ENCODE data around the gene PDGFB. TPM values are rescaled to one million over a fixed set of nuclear protein-coding genes. Genes with fewer than 3 reads are reported as not detected.

PDGFB gene
- total RNA-seq, 1 donor from 2014 or later, result 27.3 TPM

GRCh38 chr22:39238561-39238960 lies 6.2 kb downstream of the PDGFB start:
- Histone ChIP-seq H3K27me3 (ENCODE audit: insufficient read depth, low read length) (peaks cover 20% of the 10 kb centered on the region), H3K4me3 (ENCODE audit: insufficient read depth, low read depth, low read length) (no peak overlapping the region), H3K27ac (ENCODE audit: low read depth, low read length) (no peak overlapping the region), H3K4me1 (ENCODE audit: insufficient read depth, low read length) (peaks cover 35% of the 10 kb centered on the region), H2AFZ (ENCODE audit: low read depth, low read length) (no peak overlapping the region), H3K4me2 (ENCODE audit: low read length) (no peak overlapping the region), H3K9me3 (ENCODE audit: insufficient read depth, low read depth, low read length) (no peaks in the 10 kb centered on the region), H4K20me1 (ENCODE audit: insufficient read depth, low read length) (peaks cover 4% of the 10 kb centered on the region), H3K9ac (ENCODE audit: low read length) (no peak overlapping the region), H3K36me3 (ENCODE audit: insufficient read depth, low read length) (no peaks in the 10 kb centered on the region), H3K79me2 (ENCODE audit: insufficient read depth, low read length) (no peaks in the 10 kb centered on the region)
- Mint-ChIP-seq H3K27me3 (ENCODE audit: low read depth, unreplicated experiment) (peaks cover 3% of the 10 kb centered on the region), H3K27ac (ENCODE audit: unreplicated experiment) (no peak overlapping the region), H3K36me3 (ENCODE audit: low read depth, unreplicated experiment) (peaks cover 4% of the 10 kb centered on the region), H3K4me1 (ENCODE audit: low read depth, unreplicated experiment) (peaks cover 32% of the 10 kb centered on the region), H3K9me3 (ENCODE audit: unreplicated experiment) (no peaks in the 10 kb centered on the region), H3K4me3 (ENCODE audit: unreplicated experiment) (no peak overlapping the region)
- TF ChIP-seq, protein P1, sequence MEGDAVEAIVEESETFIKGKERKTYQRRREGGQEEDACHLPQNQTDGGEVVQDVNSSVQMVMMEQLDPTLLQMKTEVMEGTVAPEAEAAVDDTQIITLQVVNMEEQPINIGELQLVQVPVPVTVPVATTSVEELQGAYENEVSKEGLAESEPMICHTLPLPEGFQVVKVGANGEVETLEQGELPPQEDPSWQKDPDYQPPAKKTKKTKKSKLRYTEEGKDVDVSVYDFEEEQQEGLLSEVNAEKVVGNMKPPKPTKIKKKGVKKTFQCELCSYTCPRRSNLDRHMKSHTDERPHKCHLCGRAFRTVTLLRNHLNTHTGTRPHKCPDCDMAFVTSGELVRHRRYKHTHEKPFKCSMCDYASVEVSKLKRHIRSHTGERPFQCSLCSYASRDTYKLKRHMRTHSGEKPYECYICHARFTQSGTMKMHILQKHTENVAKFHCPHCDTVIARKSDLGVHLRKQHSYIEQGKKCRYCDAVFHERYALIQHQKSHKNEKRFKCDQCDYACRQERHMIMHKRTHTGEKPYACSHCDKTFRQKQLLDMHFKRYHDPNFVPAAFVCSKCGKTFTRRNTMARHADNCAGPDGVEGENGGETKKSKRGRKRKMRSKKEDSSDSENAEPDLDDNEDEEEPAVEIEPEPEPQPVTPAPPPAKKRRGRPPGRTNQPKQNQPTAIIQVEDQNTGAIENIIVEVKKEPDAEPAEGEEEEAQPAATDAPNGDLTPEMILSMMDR (IDR thresholded peaks at IDR 0.05; ENCODE audit: insufficient read depth, low read depth, low read length), result no peak
- TF ChIP-seq EZH2 (IDR thresholded peaks at IDR 0.05; ENCODE audit: insufficient read depth, low read length), result no peak
- DNase-seq (ENCODE audit: low read depth) (no peak), FAIRE-seq (no peak)

DNA sequence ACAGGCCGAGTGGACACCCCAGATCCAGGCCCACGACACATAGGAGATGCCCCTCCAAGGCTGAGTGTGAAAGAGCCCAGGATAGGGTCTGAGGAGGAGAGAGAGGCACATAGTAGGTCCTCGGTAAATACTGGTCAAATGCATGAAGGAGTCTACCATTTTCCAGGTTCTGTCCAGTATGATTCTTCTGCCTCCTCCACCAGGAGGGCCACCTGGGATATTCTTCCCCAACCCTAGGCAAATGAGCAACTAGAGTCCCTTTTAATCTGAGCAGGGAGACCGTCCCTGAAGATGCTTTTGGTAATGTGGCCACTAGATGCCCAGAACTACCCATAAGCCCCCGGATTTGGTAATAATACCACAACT lies 6.7 kb downstream of the PDGFB start:
- Histone ChIP-seq H3K79me2 (ENCODE audit: insufficient read depth, low read length) (no peaks in the 10 kb centered on the region), H3K9ac (ENCODE audit: low read length) (no peak overlapping the region), H2AFZ (ENCODE audit: low read depth, low read length) (no peak overlapping the region), H3K36me3 (ENCODE audit: insufficient read depth, low read length) (no peaks in the 10 kb centered on the region), H4K20me1 (ENCODE audit: insufficient read depth, low read length) (peaks cover 4% of the 10 kb centered on the region), H3K9me3 (ENCODE audit: insufficient read depth, low read depth, low read length) (no peaks in the 10 kb centered on the region), H3K27ac (ENCODE audit: low read depth, low read length) (no peak overlapping the region), H3K27me3 (ENCODE audit: insufficient read depth, low read length) (peaks cover 16% of the 10 kb centered on the region), H3K4me1 (ENCODE audit: insufficient read depth, low read length) (peaks cover 36% of the 10 kb centered on the region), H3K4me2 (ENCODE audit: low read length) (no peak overlapping the region), H3K4me3 (ENCODE audit: insufficient read depth, low read depth, low read length) (no peak overlapping the region)
- TF ChIP-seq, protein P1 (IDR thresholded peaks at IDR 0.05; ENCODE audit: insufficient read depth, low read depth, low read length), result no peak
- TF ChIP-seq EZH2 (IDR thresholded peaks at IDR 0.05; ENCODE audit: insufficient read depth, low read length), result no peak
- FAIRE-seq (no peak), DNase-seq (ENCODE audit: low read depth) (no peak)
- Mint-ChIP-seq H3K4me3 (ENCODE audit: unreplicated experiment) (no peak overlapping the region), H3K27me3 (ENCODE audit: low read depth, unreplicated experiment) (peaks cover 3% of the 10 kb centered on the region), H3K9me3 (ENCODE audit: unreplicated experiment) (no peaks in the 10 kb centered on the region), H3K36me3 (ENCODE audit: low read depth, unreplicated experiment) (peaks cover 4% of the 10 kb centered on the region), H3K27ac (ENCODE audit: unreplicated experiment) (no peak overlapping the region), H3K4me1 (ENCODE audit: low read depth, unreplicated experiment) (peaks cover 37% of the 10 kb centered on the region)

GRCh38 chr22:39237318-39238100 lies 7.3 kb downstream of the PDGFB start:
- Histone ChIP-seq H2AFZ (ENCODE audit: low read depth, low read length) (no peak overlapping the region), H3K27ac (ENCODE audit: low read depth, low read length) (no peak overlapping the region), H3K36me3 (ENCODE audit: insufficient read depth, low read length) (no peaks in the 10 kb centered on the region), H3K9ac (ENCODE audit: low read length) (no peak overlapping the region), H3K4me3 (ENCODE audit: insufficient read depth, low read depth, low read length) (no peak overlapping the region), H3K4me1 (ENCODE audit: insufficient read depth, low read length) (peaks cover 32% of the 10 kb centered on the region), H3K27me3 (ENCODE audit: insufficient read depth, low read length) (peaks cover 10% of the 10 kb centered on the region), H3K9me3 (ENCODE audit: insufficient read depth, low read depth, low read length) (no peaks in the 10 kb centered on the region), H4K20me1 (ENCODE audit: insufficient read depth, low read length) (peaks cover 4% of the 10 kb centered on the region), H3K79me2 (ENCODE audit: insufficient read depth, low read length) (no peaks in the 10 kb centered on the region), H3K4me2 (ENCODE audit: low read length) (no peak overlapping the region)
- TF ChIP-seq, protein P1 (IDR thresholded peaks at IDR 0.05; ENCODE audit: insufficient read depth, low read depth, low read length), result no peak
- peak; percentile 38 for TF ChIP-seq EZH2 (IDR thresholded peaks at IDR 0.05; ENCODE audit: insufficient read depth, low read length)
- H3K36me3 Mint-ChIP-seq (ENCODE audit: low read depth, unreplicated experiment), result peaks cover 4% of the 10 kb centered on the region
- peaks cover 3% of the 10 kb centered on the region for H3K27me3 Mint-ChIP-seq (ENCODE audit: low read depth, unreplicated experiment)
- no peak for DNase-seq (ENCODE audit: low read depth)
- H3K9me3 Mint-ChIP-seq (ENCODE audit: unreplicated experiment), result no peaks in the 10 kb centered on the region
- no peak for FAIRE-seq
- no peak overlapping the region for H3K27ac Mint-ChIP-seq (ENCODE audit: unreplicated experiment)
- peaks cover 38% of the 10 kb centered on the region for H3K4me1 Mint-ChIP-seq (ENCODE audit: low read depth, unreplicated experiment)
- no peak overlapping the region for H3K4me3 Mint-ChIP-seq (ENCODE audit: unreplicated experiment)
